Karpas-422 (cell line): ENCODE data around the gene C1R. TPM values are rescaled to one million over a fixed set of nuclear protein-coding genes. Genes with fewer than 3 reads are reported as not detected.

Experiments used
- DNase-seq: peaks from one replicate; pipeline ENCODE4 v3.0.0-alpha.2; 2015
- H2AFZ ChIP-seq: fragments of 200-600 bp; sonication (generic); 2 replicates; pipeline ENCODE4 v1.6.1; 2014; ENCODE audit warnings: antibody characterized with exemption, low read length, mixed read lengths
- H3K27ac ChIP-seq: fragments of 200-600 bp; sonication (generic); 2 replicates; pipeline ENCODE4 v1.5.1; 2014; ENCODE audit warnings: mild to moderate bottlenecking, low read length, moderate library complexity
- H3K27me3 ChIP-seq: fragments of 200-600 bp; sonication (generic); 2 replicates; pipeline ENCODE4 v1.6.1; 2014; ENCODE audit warnings: low read length, mixed read lengths
- H3K36me3 ChIP-seq: fragments of 200-600 bp; sonication (generic); 2 replicates; pipeline ENCODE4 v1.6.1; 2014; ENCODE audit warnings: low read length, mixed read lengths; ENCODE audit not compliant: insufficient read depth
- H3K4me1 ChIP-seq: fragments of 200-600 bp; sonication (generic); 2 replicates; pipeline ENCODE4 v1.6.1; 2014; ENCODE audit warnings: mild to moderate bottlenecking, low read length, mixed read lengths
- H3K4me2 ChIP-seq: fragments of 200-600 bp; sonication (generic); 2 replicates; pipeline ENCODE4 v1.6.1; 2014; ENCODE audit warnings: low read length, low read depth, mild to moderate bottlenecking; ENCODE audit not compliant: poor library complexity, severe bottlenecking
- H3K4me3 ChIP-seq: fragments of 200-600 bp; sonication (generic); 2 replicates; pipeline ENCODE4 v1.5.1; 2014; ENCODE audit warnings: mild to moderate bottlenecking, antibody characterized with exemption, low read length, mixed read lengths
- H3K79me2 ChIP-seq: fragments of 200-600 bp; sonication (generic); 2 replicates; pipeline ENCODE4 v1.6.1; 2014; ENCODE audit warnings: mild to moderate bottlenecking, low read length, mixed read lengths
- H3K9ac ChIP-seq: fragments of 200-600 bp; sonication (generic); 2 replicates; pipeline ENCODE4 v1.6.0; 2014; ENCODE audit warnings: low read length
- H3K9me2 ChIP-seq: fragments of 200-600 bp; sonication (generic), shearing (Covaris generic); replicated peaks from 2 replicates; pipeline ENCODE4 v1.6.0; 2014; ENCODE audit warnings: mild to moderate bottlenecking, low read length, moderate library complexity; ENCODE audit not compliant: insufficient read depth
- H3K9me3 ChIP-seq: fragments of 300-700, 200-600 bp; sonication (generic); 2 replicates; pipeline ENCODE4 v1.6.1; 2014; ENCODE audit warnings: low read length, mixed read lengths
- H4K20me1 ChIP-seq: fragments of 200-600 bp; sonication (generic); 2 replicates; pipeline ENCODE4 v1.6.1; 2014; ENCODE audit warnings: mild to moderate bottlenecking, antibody characterized with exemption, low read length, low read depth; ENCODE audit not compliant: insufficient read depth
- total RNA-seq: library from RNA; depleted of rRNA; stranded (reverse); fragments of >200 nt; shearing (Covaris generic); gene quantifications from 2 replicates; pipeline ENCODE4 v1.2.3, GENCODE V29; 2014; ENCODE audit warnings: low replicate concordance

The C1R gene
- total RNA-seq, 1 experiment from 2014 or later: 2.8 TPM

- H3K79me2 ChIP-seq: no peaks in the 10 kb centered on the region
- H4K20me1 ChIP-seq: no peaks in the 10 kb centered on the region
- H3K4me3 ChIP-seq: no peak overlapping the region
- H3K9me2 ChIP-seq: no peaks in the 10 kb centered on the region
- H3K27ac ChIP-seq: no peak overlapping the region
- no peak overlapping the region for H3K9ac ChIP-seq
- no peaks in the 10 kb centered on the region for H3K36me3 ChIP-seq
- H3K4me1 ChIP-seq: peaks cover 6% of the 10 kb centered on the region
- no peak for DNase-seq
- no peaks in the 10 kb centered on the region for H3K27me3 ChIP-seq
- no peak overlapping the region for H2AFZ ChIP-seq
- no peaks in the 10 kb centered on the region for H3K9me3 ChIP-seq
- no peak overlapping the region for H3K4me2 ChIP-seq
These were observed 25.6 kb downstream of the C1R start for GRCh38 chr12:7066596-7066995.

- H3K4me2 ChIP-seq: no peak overlapping the region
- H3K4me3 ChIP-seq: no peak overlapping the region
- no peaks in the 10 kb centered on the region for H3K9me2 ChIP-seq
- no peak for DNase-seq
- no peak overlapping the region for H3K9ac ChIP-seq
- H3K9me3 ChIP-seq: no peaks in the 10 kb centered on the region
- H4K20me1 ChIP-seq: no peaks in the 10 kb centered on the region
- H3K36me3 ChIP-seq: no peaks in the 10 kb centered on the region
- no peak overlapping the region for H2AFZ ChIP-seq
- peaks cover 6% of the 10 kb centered on the region for H3K4me1 ChIP-seq
- no peaks in the 10 kb centered on the region for H3K27me3 ChIP-seq
- no peak overlapping the region for H3K27ac ChIP-seq
- no peaks in the 10 kb centered on the region for H3K79me2 ChIP-seq
These were observed 27.1 kb downstream of the C1R start for GRCh38 chr12:7065073-7065623.

- Histone ChIP-seq H3K9me3 (no peaks in the 10 kb centered on the region), H3K27me3 (no peaks in the 10 kb centered on the region), H3K4me3 (no peak overlapping the region), H3K27ac (no peak overlapping the region), H3K36me3 (no peaks in the 10 kb centered on the region), H3K4me1 (peaks cover 6% of the 10 kb centered on the region), H3K9ac (no peak overlapping the region), H4K20me1 (no peaks in the 10 kb centered on the region), H3K79me2 (no peaks in the 10 kb centered on the region), H2AFZ (no peak overlapping the region), H3K4me2 (no peak overlapping the region), H3K9me2 (no peaks in the 10 kb centered on the region)
- no peak for DNase-seq
These were observed 27.7 kb downstream of the C1R start for GRCh38 chr12:7064516-7064915.

- Histone ChIP-seq H3K27me3 (no peaks in the 10 kb centered on the region), H3K4me1 (peaks cover 6% of the 10 kb centered on the region), H3K9me3 (no peaks in the 10 kb centered on the region), H3K9ac (no peak overlapping the region), H3K79me2 (no peaks in the 10 kb centered on the region), H3K9me2 (no peaks in the 10 kb centered on the region), H3K27ac (no peak overlapping the region), H3K4me2 (no peak overlapping the region), H3K4me3 (no peak overlapping the region), H2AFZ (no peak overlapping the region), H4K20me1 (no peaks in the 10 kb centered on the region), H3K36me3 (no peaks in the 10 kb centered on the region)
- DNase-seq: no peak
These were observed 30.6 kb downstream of the C1R start for GRCh38 chr12:7061596-7061995.

- no peaks in the 10 kb centered on the region for H3K36me3 ChIP-seq
- no peak overlapping the region for H3K4me3 ChIP-seq
- no peak overlapping the region for H3K27ac ChIP-seq
- no peaks in the 10 kb centered on the region for H3K9me3 ChIP-seq
- H3K4me2 ChIP-seq: no peak overlapping the region
- no peak for DNase-seq
- H3K9me2 ChIP-seq: no peaks in the 10 kb centered on the region
- H3K27me3 ChIP-seq: no peaks in the 10 kb centered on the region
- no peaks in the 10 kb centered on the region for H4K20me1 ChIP-seq
- no peaks in the 10 kb centered on the region for H3K79me2 ChIP-seq
- H3K4me1 ChIP-seq: peaks cover 6% of the 10 kb centered on the region
- no peak overlapping the region for H3K9ac ChIP-seq
- H2AFZ ChIP-seq: no peak overlapping the region
These were observed 31.1 kb downstream of the C1R start for GRCh38 chr12:7061138-7061537.

- Histone ChIP-seq H3K9ac (no peak within 1 kb of the TSS), H3K4me2 (no peak within 1 kb of the TSS), H3K9me2 (no peaks in the 10 kb centered on the region), H4K20me1 (no peaks in the 10 kb centered on the region), H3K27me3 (no peaks in the 10 kb centered on the region), H3K79me2 (no peaks in the 10 kb centered on the region), H3K9me3 (no peaks in the 10 kb centered on the region), H3K27ac (no peak within 1 kb of the TSS), H3K4me1 (peaks cover 6% of the 10 kb centered on the region), H2AFZ (no peak within 1 kb of the TSS), H3K4me3 (no peak within 1 kb of the TSS), H3K36me3 (no peaks in the 10 kb centered on the region)
- DNase-seq: no peak
These were observed 31.8 kb downstream of the C1R start, which contains the start of gene C1S for GRCh38 chr12:7060353-7060954. TSS of gene C1S (plus strand) at chr12:7060718. CDS start at chr12:7061913, 1,195 bp downstream.

- H2AFZ ChIP-seq: no peak overlapping the region
These were observed 32.5 kb downstream of the C1R start for GRCh38 chr12:7059780-7060179.

GRCh38 chr12:7058850-7059395 lies 33.3 kb downstream of the C1R start:
- no peaks in the 10 kb centered on the region for H3K9me2 ChIP-seq
- H2AFZ ChIP-seq: no peak overlapping the region
- no peak overlapping the region for H3K9ac ChIP-seq
- no peaks in the 10 kb centered on the region for H3K27me3 ChIP-seq
- no peak overlapping the region for H3K4me2 ChIP-seq
- no peaks in the 10 kb centered on the region for H4K20me1 ChIP-seq
- no peaks in the 10 kb centered on the region for H3K36me3 ChIP-seq
- no peaks in the 10 kb centered on the region for H3K79me2 ChIP-seq
- DNase-seq: no peak
- no peak overlapping the region for H3K4me3 ChIP-seq
- H3K4me1 ChIP-seq: no peaks in the 10 kb centered on the region
- H3K9me3 ChIP-seq: no peaks in the 10 kb centered on the region
- H3K27ac ChIP-seq: no peak overlapping the region

More at GRCh38 chr12:7059780-7060179, 32.5 kb downstream of the C1R start:
- no peak overlapping the region for H3K27ac ChIP-seq
- H3K79me2 ChIP-seq: no peaks in the 10 kb centered on the region
- no peaks in the 10 kb centered on the region for H3K9me2 ChIP-seq
- no peak for DNase-seq
- H3K9ac ChIP-seq: no peak overlapping the region
- no peaks in the 10 kb centered on the region for H3K36me3 ChIP-seq
- no peak overlapping the region for H3K4me2 ChIP-seq
- no peaks in the 10 kb centered on the region for H3K27me3 ChIP-seq
- H3K4me3 ChIP-seq: no peak overlapping the region
- H4K20me1 ChIP-seq: no peaks in the 10 kb centered on the region
- H3K9me3 ChIP-seq: no peaks in the 10 kb centered on the region
- peaks cover 3% of the 10 kb centered on the region for H3K4me1 ChIP-seq
